Measurements from ENCODE around the gene SPACA4.

The SPACA4 gene

DNA sequence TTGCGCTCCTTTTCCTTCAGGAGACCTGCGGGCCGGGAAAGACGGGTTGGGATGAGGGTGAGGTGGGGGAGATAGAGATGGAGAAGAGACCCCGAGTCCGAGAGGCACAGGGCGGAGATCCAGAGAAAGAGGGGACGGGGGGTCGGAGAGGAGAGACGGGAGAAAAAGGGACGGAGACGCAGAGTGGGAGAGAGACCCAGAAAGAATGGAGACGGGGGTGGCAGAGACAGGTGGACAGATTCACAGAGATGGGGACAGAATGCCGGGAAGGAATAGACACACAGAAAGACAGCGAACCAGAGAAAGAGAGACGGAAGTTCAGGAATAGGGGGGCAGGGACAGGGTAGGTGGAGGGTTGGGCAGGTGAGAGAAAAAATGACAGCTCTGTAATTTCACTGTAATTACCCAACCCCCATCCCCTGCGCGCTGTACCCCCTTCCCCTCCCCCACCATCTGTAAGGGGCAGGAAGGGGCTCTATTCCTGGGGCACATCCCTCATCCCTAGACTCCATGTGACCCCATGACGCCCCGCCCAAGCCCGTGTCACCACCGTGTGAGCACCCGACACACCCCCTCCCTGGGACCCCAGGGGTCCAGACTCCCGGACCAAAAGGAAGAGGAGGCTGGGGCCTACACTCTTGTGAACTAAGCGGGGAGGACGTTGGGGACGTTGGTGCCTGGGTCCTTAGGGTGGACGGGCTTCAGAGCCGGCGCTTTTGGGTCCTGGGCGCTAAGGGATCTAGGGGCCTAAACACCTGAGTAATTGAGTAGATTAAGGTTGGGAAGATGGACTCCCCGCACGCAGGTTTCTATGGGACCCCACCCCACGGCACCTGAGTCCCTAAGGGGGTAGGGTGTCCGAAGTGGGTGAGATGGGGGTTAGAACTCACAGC, 29.7 kb downstream of the SPACA4 start:
- no peak for DNase-seq

DNA sequence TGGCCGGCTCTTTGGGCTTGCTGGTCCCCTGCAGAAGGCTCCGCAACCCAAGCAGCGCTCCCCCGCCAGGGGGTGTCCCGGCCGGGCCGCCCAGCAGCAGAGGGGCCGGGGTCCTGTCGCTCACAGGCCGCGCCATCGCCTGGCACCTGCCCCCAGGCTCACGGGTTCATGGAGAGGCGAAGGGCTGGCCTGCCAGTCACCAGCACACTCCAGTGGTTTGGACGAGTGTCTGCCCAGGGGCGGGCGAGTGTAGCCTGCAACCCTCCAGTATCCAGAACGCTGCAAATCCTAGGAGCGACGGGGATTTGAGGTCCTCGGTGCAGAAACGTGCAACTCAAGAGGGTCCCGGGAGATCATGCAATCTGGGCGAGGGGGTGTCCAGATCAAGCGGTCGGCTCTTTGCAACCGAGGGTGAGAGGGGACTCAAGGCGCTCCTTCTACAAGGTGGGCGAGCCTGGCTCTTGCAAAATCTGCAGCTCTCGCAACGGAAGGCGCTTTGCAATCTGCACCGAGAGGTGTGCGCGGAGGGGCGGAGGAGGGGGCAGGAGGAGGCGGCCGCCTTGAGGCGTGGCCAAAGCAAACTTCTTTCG, 30.4 kb downstream of the SPACA4 start, which contains the start of gene DBP:
Gene DBP, minus strand, starts transcription at position 521 of the 590 bp plus-strand sequence. Its CDS starts 385 bp downstream, at position 136.
- DNase-seq, result no peak

DNA sequence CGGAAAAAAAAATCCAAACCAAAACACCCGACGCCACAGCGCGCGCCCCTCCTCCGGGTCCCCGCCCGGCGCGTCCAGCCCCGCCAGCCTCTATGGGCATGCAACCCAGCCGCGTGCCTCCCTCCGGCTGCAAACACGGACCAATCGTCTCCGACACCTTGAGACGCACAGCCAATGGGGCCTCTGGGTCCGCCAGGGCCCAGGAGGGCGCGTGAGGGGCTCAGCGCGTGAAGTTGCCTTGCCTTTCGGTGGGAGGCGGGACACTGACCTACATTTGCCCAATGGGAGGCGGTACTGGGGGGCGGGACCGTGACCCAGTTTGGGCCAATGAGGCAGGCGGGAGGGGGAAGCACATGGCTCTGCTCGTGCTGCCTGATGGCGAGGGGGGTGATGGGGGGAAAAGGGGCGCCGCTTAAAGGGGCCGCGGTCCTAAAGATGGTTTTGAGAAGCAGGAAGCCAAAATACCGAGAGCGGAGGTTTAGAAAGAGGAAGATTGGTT, 31.0 kb downstream of the SPACA4 start:
- peak; percentile 98 for DNase-seq

DNA sequence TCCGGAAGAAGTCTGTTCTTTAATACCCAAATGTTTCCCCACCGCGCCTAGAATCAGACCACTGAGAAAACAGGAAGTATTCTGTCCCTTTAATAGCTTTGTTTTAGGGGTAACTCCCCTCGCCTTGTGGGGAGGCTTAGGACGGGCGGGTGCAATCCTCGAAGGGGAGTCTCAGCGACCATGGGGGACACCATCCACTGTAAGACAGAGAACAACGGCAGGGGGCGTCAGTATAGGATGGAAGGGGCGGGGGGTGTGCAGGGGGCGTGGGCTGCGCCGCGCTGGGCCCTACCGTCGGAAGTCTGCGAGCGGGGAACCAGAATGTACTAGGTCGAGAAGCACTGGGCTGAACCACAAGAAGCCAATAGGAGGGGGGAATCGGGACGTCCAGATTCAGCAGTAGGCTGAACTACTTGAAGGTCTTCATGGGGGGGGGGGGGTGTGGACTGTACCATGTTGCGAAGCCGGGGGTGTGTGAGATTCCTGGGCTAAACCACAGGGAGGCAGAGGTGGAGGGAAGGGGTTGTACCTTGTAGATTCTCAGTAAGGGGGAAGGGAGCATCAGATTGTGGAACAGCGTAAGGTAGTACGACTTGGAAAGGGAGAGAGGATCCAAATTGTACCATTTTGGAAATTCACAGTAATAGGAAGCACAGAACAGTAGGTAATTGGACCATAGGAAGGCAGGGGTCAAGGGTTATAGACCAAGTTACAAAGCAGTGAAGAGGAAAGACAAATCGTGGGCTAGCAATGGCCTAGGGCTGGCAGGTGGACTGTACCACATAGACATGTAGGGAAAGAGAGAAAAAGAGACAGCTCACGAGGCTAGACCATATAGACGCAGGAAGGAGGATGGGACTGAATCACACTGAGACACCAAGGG, 31.6 kb downstream of the SPACA4 start:
- DNase-seq, result peak; percentile 73

DNA sequence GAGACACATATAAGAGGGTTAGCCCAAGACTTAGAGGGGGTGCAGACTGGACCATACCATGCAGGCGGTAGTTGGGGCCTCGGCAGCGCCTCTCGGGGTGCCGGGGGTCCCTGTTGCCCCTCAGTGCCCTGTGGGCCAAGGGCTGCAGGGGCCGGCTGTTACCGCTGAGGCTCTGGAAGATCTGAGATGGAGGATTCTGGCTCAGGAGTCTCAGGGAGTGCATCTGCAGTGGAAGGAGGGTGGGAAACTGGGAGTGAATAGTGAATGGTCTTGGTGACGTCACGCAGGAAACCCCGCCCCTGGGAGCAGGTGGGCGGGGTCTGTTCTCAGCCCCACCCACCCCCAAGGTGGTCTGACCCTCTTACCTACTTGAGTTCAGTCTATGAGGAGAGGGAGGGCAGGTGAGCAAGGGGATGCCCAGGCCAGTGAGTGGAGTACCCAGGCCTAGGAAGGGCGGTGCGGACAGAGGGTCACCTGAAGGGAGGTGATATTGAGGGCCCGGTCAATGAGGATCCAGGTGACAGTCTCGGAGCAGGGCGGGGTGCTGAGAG, 32.4 kb downstream of the SPACA4 start:
- DNase-seq, result no peak

DNA sequence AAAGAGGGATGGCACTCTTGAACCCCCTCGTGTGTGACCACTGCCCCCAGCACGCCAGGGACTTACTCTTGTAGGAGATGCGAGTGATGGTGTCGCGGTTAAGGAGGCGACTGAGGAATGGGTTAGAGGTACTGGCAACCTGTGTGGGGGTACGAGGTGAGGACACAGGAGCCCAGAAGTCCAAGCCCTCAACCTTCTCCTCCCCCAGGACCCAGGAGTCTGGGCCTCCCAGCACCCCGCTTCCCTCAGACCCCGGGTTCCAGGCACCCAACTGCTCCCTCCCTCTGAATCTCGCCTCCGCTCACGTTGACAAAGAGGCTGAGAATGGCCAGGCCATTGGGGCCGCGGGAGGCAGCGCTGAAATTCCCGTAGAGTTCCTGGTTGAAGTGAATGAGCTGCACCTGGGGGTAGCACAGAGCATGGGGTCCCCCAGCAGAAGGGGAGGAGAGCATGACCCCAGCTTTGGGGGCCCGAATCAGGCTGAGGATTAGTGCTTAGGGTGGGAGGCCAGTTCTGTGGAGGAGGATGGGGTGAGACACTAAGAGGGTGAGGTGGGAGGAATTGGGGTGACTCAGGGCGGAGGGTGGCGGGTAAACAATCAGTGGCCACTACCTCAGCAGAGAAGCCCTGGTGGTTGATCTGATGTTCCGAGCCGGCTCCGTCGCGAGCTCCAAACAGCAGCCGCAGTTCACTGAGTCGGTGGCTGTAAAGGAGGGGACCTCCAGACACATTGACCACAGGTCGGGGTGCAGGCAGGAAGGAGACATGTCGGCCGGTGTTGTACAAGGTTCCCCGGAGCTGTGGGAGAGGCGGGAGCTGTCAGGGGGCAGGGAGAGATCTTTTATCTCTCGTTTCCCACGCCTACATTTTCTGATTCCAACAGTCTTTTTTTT, 33.2 kb downstream of the SPACA4 start:
- no peak for DNase-seq

DNA sequence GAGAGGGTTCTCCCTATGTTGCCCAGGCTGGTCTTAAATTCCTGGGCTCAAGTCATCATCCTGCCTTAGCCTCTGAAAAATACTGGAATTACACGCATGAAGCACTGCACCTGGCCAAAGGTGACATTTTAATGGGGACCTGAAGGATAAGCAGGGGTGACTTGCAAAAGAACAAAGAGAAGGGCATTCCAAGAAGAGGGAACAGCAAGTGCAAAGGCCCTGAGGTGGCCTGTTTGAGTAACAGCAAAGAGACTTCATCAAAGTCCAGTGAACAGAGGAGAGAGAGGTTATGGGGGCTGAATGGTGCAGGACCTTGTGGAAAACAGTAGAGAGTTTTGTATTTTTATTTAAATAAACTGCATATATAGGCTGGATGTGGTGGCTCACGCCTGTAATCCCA, 35.3 kb downstream of the SPACA4 start:
- DNase-seq, result no peak

DNA sequence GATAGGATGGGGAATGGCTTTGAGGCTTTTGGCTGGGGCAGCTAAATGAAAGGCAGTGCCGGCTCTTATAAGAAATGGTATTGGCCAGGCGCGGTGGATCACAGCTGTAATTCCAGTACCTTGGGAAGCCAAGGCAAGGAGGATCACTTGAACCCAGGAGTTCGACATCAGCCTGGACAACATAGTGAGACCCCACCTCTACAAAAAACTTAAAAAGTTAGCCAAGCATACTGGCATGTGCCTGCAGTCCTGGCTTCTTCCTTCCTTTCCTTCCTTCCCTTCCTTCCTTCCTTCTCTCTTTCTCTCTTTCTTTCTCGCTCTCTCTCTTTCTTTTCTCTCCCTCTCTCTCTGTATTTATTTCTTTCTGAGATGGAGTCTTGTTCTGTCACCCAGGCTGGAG, 36.3 kb downstream of the SPACA4 start:
- no peak for DNase-seq

DNA sequence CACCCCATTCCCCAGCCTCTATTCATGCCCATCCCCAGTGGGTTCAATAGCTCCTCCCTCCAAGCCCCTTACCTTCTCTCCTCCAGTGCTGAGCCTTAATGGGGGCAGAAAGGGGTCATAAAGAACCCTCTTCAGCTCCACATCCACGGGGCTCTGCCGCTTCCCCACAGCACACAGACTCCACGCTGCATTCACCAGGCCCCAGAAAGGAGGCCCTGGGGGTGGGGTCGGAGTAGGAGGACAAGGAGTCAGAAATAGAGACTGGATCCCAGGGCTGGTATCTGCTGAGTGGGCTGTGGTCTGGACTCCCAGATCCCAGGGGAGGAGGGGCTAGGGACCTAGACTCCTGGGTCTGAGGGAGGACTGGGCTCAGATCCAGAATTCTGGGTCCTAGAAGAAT, 37.8 kb downstream of the SPACA4 start:
- DNase-seq, result no peak

DNA sequence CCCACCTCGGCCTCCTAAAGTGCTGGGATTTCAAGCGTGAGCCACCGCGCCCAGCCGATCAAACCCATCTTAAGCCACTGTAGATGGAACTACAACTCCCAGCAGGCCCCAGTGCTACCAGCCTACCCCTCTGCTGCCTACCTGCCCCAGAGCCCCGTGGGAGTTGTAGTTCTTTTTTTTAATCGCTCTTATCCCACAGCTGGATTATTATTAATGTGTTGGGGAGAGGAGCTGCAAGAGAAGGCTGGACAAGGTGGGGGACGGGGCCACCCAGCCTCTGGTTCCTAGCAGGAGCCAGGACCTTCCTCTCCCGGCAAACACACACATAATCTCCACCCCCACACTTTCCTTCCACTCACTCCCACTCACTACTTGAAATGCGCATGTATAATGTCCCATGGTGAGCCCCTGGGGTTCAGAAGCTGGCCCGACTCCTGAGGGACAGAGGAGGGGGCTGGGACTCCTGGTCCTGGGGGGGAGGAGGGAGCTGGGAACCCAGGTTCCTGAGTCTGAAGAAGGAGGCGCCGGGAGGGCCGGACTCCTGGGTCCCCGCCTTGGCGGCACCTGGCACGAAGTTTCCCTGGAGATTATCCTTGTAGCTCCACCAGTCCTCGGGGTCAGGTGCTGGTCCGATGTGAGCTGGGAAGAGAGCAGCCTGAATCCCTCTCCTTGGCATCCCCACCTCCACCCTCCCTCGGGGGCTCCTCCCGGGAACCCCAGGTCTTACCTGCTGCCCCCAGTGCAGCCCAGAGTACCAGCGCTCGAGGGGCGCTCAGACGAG, 38.5 kb downstream of the SPACA4 start:
- DNase-seq, result peak; percentile 58

DNA sequence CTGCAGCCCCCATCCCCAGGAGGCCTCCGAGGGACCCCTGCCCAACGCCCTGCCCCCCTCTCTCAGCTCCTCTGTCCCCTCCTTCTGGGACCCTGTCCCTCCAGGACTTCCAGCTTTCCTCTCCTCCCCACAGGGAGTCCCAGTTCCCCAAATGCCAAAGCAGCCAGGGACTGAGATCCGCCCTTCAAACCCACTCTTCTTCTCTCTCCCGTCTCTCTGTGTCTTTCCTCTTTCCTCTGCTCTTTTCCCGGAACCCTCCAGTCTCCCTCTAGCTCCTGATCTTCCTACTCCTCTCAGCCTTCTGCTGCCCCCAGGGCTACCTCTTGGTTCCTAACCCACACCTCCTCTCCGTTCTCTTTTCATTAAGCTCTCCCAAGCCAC, 39.1 kb downstream of the SPACA4 start:
- DNase-seq, result no peak

DNA sequence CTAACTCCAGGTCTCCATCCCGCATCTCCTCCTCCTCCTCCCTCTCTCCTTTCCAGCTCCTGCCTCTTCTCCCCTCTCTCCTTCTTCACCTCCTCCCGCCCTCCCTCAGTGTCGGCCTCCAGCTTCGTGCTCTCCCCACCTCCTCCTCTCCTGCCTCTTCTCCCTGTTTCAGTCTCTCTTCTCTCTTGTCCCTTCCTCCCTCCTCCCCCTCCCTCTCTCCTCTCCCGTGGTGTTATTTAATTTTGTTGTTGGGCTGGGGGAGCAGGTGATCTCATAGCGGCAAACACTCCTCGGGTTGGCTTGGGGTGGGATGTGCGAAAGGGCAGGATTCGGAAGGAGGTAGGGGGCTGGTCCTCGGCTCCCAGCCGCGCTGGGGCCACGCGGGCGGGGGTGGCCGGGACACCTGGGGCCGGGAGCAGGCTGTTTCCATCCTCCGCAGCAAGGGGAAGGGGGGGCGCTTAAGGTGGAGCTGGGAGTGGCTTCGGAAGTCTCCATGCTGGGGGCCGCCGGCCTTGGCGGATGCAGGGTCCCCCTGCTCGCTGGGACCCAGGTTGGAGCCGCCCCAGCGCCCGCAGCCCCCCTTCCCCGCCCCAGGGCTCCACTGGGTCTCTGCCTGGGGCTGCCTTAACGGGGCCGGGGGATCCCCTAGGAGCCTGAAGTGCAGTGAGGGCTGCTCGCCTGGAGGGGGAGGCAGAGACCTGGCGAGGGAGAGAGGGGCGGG, 39.6 kb downstream of the SPACA4 start, which contains the start of gene CA11:
Gene CA11, minus strand, starts transcription at position 187 of the 721 bp plus-strand sequence. CDS start 555 bp downstream, outside the sequence.
- DNase-seq, result peak; percentile 93

DNA sequence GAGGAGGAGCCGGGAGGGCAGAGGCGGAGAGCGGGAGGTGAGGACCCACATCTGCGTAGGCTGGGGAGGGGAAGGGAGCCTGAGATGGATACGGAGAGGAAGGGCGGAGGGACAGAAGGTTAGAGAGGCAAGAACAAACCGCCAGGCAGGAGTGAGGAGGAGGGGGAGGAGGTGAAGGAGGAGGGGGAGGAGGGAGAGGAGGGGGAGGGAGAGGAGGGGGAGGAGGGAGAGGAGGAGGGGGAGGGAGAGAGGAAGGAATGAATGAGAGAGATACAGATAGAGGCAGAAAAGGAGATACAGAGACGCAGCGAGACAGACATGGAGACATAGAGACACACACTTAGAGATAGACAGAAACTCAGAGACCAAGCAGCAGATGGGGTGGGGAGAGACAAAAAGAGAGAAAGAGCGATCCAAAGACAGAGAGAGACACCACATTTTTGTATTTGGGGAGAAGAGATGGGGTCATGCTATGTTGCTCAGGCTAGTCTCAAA, 40.2 kb downstream of the SPACA4 start:
- DNase-seq, result no peak

DNA sequence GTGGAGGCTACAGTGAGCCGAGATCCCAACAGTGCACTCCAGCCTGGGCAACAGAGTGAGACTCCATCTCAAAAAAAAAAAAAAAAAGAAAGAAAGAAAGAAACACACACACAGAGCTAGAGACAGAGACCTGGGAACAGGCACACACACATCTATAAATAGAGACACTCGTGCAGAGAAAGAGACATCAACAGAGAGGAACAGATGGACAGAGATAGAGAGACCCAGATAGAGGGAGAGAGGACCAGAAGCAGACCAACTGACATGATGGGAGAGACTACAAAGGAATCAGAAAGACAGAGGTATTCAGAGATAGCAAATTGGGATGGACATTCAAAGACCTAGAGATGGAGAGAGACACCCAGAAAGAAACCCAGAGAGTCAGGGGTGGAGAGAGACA, 41.6 kb downstream of the SPACA4 start:
- no peak for DNase-seq

DNA sequence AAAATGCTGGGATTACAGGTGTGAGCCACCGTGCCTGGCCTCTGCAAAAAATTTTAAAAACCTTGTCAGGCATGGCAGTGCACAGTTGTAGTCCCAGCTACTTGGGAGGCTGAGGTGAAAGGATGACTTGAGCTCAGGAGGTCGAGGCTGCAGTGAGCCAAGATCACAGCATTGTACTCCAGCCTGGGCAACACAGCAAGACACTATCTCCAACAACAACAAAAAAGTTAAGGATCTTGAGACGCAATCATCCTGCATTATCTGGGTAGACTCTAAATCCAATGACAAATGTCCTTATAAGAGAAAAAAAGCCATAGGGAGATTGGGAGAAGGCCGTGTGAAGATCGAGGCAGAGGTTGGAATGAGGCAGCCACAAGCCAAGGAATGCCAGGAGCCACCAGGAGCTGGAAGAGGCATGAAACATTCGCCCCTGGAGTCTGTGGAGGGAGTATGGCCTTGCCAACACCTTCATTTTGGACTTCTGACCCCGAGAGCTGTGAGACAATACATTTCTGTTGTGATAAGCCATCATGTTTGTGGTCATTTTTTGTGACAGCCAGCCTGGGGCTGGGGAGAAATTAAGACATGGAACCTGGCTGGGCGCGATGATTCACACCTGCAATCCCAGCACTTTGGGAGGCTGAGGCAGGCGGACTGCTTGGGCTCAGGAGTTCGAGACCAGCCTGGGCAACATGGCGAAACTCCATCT, 44.6 kb downstream of the SPACA4 start:
- no peak for DNase-seq

DNA sequence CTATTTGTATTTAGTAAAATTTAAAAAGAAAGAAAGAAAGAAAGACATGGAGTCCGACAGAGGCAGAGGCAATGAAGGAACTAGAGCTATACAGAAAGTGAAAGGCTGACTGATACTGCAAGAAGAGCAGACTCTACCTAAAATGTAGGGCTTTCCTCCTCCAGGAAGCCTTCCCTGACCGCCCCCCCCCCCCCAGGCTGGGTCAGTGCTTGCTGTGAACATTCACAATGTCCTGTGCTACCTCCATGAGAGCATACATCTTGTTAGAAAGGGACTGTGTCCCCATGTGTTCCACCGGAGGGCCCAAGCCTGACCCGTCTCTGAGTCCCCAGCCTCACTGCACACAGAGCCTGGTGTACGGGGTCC, 45.1 kb downstream of the SPACA4 start:
- DNase-seq, result no peak

DNA sequence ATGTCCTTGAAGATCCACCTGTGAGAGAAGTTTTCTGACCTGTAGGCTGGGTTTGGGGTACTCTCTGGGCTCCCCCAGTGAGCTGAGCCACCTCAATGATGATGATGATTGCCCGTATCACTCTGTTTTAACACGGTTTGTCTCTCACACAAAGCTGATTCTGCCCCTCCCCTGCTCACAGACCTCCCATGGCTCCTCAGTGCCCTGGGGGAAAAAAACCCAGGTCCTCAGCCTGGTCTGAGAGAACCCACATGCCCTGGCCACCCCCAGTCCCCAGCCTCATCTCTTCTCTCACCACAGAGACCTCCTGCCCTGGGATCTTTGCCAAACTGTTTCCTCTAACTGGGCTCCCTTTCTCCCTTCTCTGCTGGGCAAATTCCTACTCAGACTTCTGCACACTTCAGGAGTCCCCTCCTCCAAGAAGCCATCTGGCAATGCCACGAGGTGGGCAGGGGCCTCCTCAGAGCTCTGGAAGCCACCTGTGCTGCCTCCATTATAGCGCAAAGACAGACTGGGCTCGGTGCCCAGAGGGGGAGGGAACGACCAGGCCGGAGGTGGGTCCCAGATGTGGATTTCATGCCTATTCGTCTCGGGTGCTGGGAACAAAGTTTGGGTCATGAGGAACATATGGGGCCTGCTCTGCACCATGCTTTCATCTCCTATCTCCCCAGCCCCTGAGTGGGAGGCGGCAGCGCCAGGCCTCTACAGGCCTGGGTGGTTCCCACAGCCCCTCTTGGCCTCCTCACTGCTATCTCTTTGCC, 47.9 kb downstream of the SPACA4 start:
- peak; percentile 11 for DNase-seq

DNA sequence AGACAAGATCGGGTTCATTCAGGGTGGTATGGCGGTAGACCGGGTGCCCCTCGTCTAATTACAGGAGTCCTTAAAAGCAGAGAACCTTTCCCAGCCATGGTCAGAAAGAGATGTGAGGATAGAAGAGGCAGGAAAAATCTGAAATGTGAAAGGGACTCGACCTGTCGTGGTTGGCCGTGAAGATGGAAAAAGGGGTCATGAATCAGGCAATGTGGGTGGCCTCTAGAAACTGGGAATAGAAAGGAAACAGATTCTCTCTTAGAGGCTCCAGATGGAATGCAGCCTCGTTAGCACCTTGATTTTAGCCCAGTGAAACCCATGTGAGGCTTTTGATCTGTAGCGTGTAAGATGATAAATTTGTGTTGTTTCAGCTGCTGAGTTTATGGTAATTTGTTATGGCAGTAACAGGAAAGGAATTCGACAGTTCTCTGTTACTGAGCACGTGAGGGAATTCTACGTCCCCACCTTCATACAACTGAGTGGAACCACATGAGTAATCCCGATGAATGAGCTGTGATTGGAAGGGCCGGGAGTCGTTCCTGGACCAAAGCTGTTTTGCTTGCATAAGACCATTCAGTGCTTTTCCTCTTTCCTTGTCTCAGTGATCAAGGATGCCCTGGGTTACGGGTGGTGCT, 50.4 kb downstream of the SPACA4 start:
- DNase-seq, result no peak

All from NCI-H1105 (cell line).